GM19023 (cell line): ENCODE results near the gene ZC3H11A.

Experiments
- ATAC-seq: cut with Tn5 transposase; IDR thresholded peaks from one replicate; pipeline ENCODE4 v1.9.1; 2021; ENCODE audit warnings: mild to moderate bottlenecking, moderate library complexity; ENCODE audit not compliant: unreplicated experiment

The ZC3H11A gene

GRCh38 chr1:203839081-203839480, 43.7 kb downstream of the ZC3H11A start:
- ATAC-seq: no peak

- no peak for ATAC-seq
These were observed 44.9 kb downstream of the ZC3H11A start for GRCh38 chr1:203840208-203840808.

- ATAC-seq: no peak
These were observed 47.1 kb downstream of the ZC3H11A start for GRCh38 chr1:203842559-203842876.

GRCh38 chr1:203843435-203843834, 48.0 kb downstream of the ZC3H11A start:
- ATAC-seq: no peak
